DND-41 (cell line): ENCODE data around the gene SETDB2.
"Not testable (repeated sequence)": the region's sequence is repeated elsewhere in the genome, so short reads cannot be mapped to it uniquely, and the experiment has no call there.

Source experiments
- ATAC-seq: fragments of 200-7000 bp; cut with Tn5 transposase; 3 replicates; pipeline ENCODE4 v1.9.1; 2021; ENCODE audit warnings: low read depth; ENCODE audit not compliant: insufficient read depth
- DNase-seq: peaks from one replicate; pipeline ENCODE4 v3.0.0-alpha.2; 2020
- H2AFZ ChIP-seq: 2 replicates; pipeline ENCODE4 v1.6.0; 2012; ENCODE audit warnings: low read depth, low read length
- H3K27ac ChIP-seq: 2 replicates; pipeline ENCODE4 v1.5.1; 2012; ENCODE audit warnings: low read length, inconsistent platforms
- H3K27me3 ChIP-seq: fragments of 200-600 bp; sonication (generic); 2 replicates; pipeline ENCODE4 v1.6.0; 2012; ENCODE audit warnings: low read length, mild to moderate bottlenecking, inconsistent platforms; ENCODE audit not compliant: insufficient read depth, poor library complexity
- H3K36me3 ChIP-seq: 2 replicates; pipeline ENCODE4 v1.5.1; 2012; ENCODE audit warnings: low read length, inconsistent platforms; ENCODE audit not compliant: insufficient read depth
- H3K4me1 ChIP-seq: 2 replicates; pipeline ENCODE4 v1.5.1; 2012; ENCODE audit warnings: mild to moderate bottlenecking, low read length; ENCODE audit not compliant: insufficient read depth
- H3K4me2 ChIP-seq: 2 replicates; pipeline ENCODE4 v1.6.0; 2012; ENCODE audit warnings: mild to moderate bottlenecking, moderate library complexity, low read length, inconsistent platforms; ENCODE audit not compliant: insufficient read depth
- H3K4me3 ChIP-seq, 2 experiments: fragments of 200-600 bp in 1 of 2; shearing (Covaris generic) in 1 of 2; 2 replicates each; pipeline ENCODE4 v1.5.1; 2012 to 2016; ENCODE audit warnings: inconsistent platforms in 2 of 2, low read length in 2 of 2, mild to moderate bottlenecking in 2 of 2, low read depth in 1 of 2, moderate library complexity in 1 of 2
- H3K79me2 ChIP-seq: 2 replicates; pipeline ENCODE4 v1.6.0; 2012; ENCODE audit warnings: low read length, inconsistent platforms; ENCODE audit not compliant: insufficient read depth
- H3K9ac ChIP-seq: 2 replicates; pipeline ENCODE4 v1.6.0; 2012; ENCODE audit warnings: low read depth, mild to moderate bottlenecking, inconsistent platforms, low read length, moderate library complexity
- H3K9me3 ChIP-seq: 2 replicates; pipeline ENCODE4 v1.5.1; 2012; ENCODE audit warnings: low read length, moderate library complexity, mild to moderate bottlenecking, inconsistent platforms; ENCODE audit not compliant: insufficient read depth, severe bottlenecking
- H4K20me1 ChIP-seq: 2 replicates; pipeline ENCODE4 v1.6.0; 2012; ENCODE audit warnings: low read length; ENCODE audit not compliant: insufficient read depth
- CTCF ChIP-seq: IDR thresholded peaks from 2 replicates; pipeline ENCODE4 v1.5.1; 2012; ENCODE audit warnings: borderline replicate concordance, low read length, moderate library complexity, mild to moderate bottlenecking; ENCODE audit not compliant: poor library complexity, severe bottlenecking; ENCODE audit errors: extremely low read depth
- EZH2 ChIP-seq: IDR thresholded peaks from 3 replicates; pipeline ENCODE4 v1.6.1; 2012; ENCODE audit warnings: borderline replicate concordance, low read depth, mild to moderate bottlenecking, moderate library complexity, low read length, inconsistent platforms; ENCODE audit not compliant: severe bottlenecking

Gene SETDB2

GRCh38 chr13:49488563-49488962, 44.5 kb downstream of the SETDB2 start:
- H3K79me2 ChIP-seq, result no peaks in the 10 kb centered on the region
- H3K9ac ChIP-seq, result no peak overlapping the region
- ATAC-seq (no peak), DNase-seq (no peak)
- H3K4me2 ChIP-seq, result no peak overlapping the region
- no peaks in the 10 kb centered on the region for H3K27me3 ChIP-seq
- peaks cover 34% of the 10 kb centered on the region for H3K36me3 ChIP-seq
- no peak overlapping the region for H2AFZ ChIP-seq
- peaks cover 4% of the 10 kb centered on the region for H3K4me1 ChIP-seq
- no peaks in the 10 kb centered on the region for H3K9me3 ChIP-seq
- no peak overlapping the region for H3K27ac ChIP-seq
- no peaks in the 10 kb centered on the region for H4K20me1 ChIP-seq
- TF ChIP-seq EZH2 (no peak), CTCF (no peak)
- no peak overlapping the region for H3K4me3 ChIP-seq

- H3K4me2 ChIP-seq, result peak overlapping the region; percentile 91
- peaks cover 38% of the 10 kb centered on the region for H3K4me1 ChIP-seq
- no peaks in the 10 kb centered on the region for H3K9me3 ChIP-seq
- H3K27ac ChIP-seq, result peak overlapping the region; percentile 53
- TF ChIP-seq CTCF (peak; percentile 45), EZH2 (no peak)
- peak overlapping the region; percentile 66 to 71; a peak in 3 of 4 replicates for H3K4me3 ChIP-seq
- H3K79me2 ChIP-seq, result peaks cover 12% of the 10 kb centered on the region
- DNase-seq (no peak), ATAC-seq (no peak)
- no peaks in the 10 kb centered on the region for H4K20me1 ChIP-seq
- H3K27me3 ChIP-seq, result no peaks in the 10 kb centered on the region
- peak overlapping the region; percentile 85 for H2AFZ ChIP-seq
- peaks cover 26% of the 10 kb centered on the region for H3K36me3 ChIP-seq
- H3K9ac ChIP-seq, result peak overlapping the region; percentile 60
Measured at GRCh38 chr13:49494645-49495044, 50.6 kb downstream of the SETDB2 start.

GRCh38 chr13:49495783-49496762, 52.0 kb downstream of the SETDB2 start, which contains the start of gene PHF11:
Gene PHF11 (plus strand): TSS chr13:49495953. CDS start chr13:49496002, 49 bp downstream.
- Histone ChIP-seq H2AFZ (peak within 1 kb of the TSS; percentile 85), H3K4me1 (peaks cover 38% of the 10 kb centered on the region), H3K9me3 (no peaks in the 10 kb centered on the region), H3K9ac (peak within 1 kb of the TSS; percentile 60), H3K27ac (peak within 1 kb of the TSS; percentile 83), H3K79me2 (peaks cover 12% of the 10 kb centered on the region), H4K20me1 (no peaks in the 10 kb centered on the region), H3K27me3 (no peaks in the 10 kb centered on the region), H3K4me3 (peak within 1 kb of the TSS; percentile 66 to 71), H3K4me2 (peak within 1 kb of the TSS; percentile 91), H3K36me3 (peaks cover 29% of the 10 kb centered on the region)
- TF ChIP-seq CTCF, result peak; percentile 28
- TF ChIP-seq EZH2, result no peak
- peak; percentile 87 for ATAC-seq
- peak; percentile 90 for DNase-seq

- not testable (repeated sequence) for H3K27ac ChIP-seq
- Histone ChIP-seq H3K4me3 (peak overlapping the region in 1 of 2 experiments; percentile 66; a peak in 2 of 4 replicates), H3K9ac (peak overlapping the region; percentile 60)
Measured at GRCh38 chr13:49496837-49497236, 52.8 kb downstream of the SETDB2 start.

More at GRCh38 chr13:49496837-49497236, 52.8 kb downstream of the SETDB2 start:
- not testable (repeated sequence) for ATAC-seq, H3K9me3 ChIP-seq, H4K20me1 ChIP-seq, DNase-seq, H3K27me3 ChIP-seq
- H2AFZ ChIP-seq, result peak overlapping the region; percentile 80
- peak overlapping the region; percentile 91 for H3K4me2 ChIP-seq
- H3K4me1 ChIP-seq, result peaks cover 38% of the 10 kb centered on the region
- H3K36me3 ChIP-seq, result peaks cover 29% of the 10 kb centered on the region
- peaks cover 12% of the 10 kb centered on the region for H3K79me2 ChIP-seq
